CD1c-positive myeloid dendritic cell (primary cell): Measurements from ENCODE around the gene NRBP1.
"Not testable (repeated sequence)": the region's sequence is repeated elsewhere in the genome, so short reads cannot be mapped to it uniquely, and the experiment has no call there.

Experiments
- DNase-seq: peaks from one replicate; pipeline ENCODE4 v3.0.0-alpha.2; 2016; ENCODE audit errors: extremely low spot score

Gene NRBP1

DNA sequence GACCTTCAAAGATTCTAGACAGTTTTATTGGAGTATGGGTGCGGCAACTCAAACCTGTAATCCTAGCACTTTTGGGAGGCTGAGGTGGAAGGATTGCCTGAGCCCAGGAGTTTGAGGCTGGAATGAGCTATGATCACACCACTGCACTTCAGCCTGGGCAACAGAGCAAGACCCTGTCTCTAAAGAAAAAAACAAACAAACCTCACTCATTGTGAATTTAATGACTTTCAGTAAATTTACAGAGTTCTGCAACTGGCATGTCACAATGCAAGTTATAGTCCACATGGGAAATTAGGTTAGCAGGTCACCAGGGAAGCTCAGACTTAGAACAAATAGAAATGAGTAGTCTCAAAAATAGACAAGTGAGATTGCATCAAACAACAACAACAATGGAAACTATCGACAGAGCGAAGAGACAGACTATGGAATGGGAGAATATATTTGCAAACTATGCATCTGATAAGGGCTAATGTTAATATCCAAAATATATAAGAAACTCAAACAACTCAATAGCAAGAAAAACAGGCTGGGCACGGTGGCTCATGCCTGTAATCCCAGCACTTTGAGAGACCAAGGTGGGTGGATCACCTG lies 6.7 kb upstream of the NRBP1 start:
- DNase-seq = no peak

DNA sequence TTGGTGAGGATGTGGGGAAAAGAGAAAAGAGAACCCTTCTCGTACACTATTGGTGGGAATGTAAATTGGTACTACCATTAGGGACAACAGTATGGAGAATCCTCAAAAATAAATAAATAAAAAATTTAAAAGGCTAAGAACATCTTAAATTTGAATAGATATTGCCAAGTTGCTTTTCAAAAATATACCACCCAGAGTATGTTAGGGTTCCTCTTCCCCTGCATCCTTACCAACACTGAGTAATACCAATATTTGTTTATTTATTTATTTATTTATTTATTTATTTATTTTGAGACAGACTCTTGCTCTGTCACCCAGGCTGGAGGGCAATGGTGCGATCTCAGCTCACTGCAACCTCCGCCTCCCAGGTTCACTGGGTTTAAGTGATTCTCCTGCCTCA lies 5.5 kb upstream of the NRBP1 start:
- DNase-seq = no peak

DNA sequence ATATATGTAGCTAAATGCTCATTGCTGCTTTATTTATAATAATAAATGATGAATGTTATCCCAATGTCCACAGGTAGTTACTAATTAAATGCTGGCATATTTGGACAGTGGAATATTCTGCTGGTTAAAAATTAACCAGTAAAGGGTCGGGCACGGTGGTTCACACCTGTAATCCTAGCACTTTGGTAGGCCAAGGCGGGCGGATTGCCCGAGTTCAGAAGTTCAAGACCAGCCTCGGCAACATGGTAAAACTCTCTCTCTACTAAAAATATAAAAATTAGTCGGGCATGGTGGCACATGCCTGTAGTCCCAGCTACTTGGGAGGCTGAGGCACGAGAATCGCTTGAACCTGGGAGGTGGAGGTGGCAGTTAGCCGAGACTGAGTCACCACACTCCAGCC lies 3.4 kb upstream of the NRBP1 start:
- not testable (repeated sequence) for DNase-seq

DNA sequence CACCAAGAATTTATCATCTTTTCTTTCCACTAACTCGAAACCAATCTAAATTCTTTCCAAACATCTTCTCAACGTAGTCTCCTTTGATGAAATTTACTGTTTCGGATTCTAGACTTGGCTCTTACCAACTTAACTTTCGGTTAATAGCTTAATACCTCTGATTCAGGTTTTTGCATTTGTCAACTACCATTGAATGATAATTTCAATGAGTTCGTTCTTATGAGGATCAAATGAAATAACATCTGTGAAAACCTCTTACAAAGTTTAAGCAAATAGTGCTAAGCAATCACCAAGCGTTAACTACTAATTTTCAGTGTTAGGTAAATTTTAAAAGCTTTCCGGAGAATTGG lies 593 bp upstream of the NRBP1 start:
- DNase-seq = no peak

DNA sequence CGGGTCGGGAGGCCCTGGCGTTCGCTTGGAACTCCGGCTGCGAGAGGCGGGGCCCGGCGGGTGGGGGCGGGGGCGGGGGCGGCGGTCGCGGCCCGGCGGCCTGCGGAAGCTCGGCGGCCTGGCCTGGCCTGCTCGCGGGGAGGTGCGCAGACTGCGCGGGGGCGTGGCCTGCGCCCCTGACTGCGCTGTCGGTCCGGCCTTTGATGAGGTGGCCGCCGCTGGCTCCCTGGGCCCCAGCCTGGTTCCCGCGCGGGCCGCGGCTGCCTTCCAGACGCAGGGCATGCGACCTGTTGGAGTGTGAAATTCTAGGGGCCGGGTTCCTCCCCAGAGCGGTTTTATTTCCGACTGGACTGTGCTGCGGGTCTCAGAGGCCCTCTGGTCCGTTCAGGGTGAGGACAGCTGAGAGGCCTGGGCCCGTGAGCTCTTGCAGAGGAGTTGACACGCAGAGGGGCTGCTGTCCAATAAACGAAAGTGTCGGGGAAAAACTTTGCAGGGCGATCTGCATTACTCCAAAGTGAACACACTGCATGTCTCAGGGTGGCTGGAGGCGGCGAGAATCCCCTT lies 629 bp downstream of the NRBP1 start:
- DNase-seq = peak; percentile 90

DNA sequence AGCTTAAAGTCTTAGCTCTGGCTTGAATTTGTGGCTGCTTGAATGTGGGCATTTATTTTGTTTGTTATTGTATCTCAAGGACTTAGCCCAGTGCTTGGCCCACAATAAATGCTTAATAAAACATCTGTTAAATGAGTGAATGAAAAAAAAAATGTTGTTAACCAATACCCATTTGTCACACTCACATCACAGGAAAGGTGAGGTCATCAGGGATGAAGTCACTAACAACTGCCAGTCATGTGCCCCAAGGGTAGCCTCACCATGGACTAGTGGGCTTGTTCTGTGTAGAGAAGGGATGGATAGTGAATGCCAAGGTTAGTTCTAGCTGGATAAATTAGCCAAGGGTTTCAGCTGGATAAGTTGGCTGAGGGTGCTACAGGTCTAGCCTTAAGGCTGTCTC lies 3.0 kb downstream of the NRBP1 start:
- DNase-seq = peak; percentile 45

DNA sequence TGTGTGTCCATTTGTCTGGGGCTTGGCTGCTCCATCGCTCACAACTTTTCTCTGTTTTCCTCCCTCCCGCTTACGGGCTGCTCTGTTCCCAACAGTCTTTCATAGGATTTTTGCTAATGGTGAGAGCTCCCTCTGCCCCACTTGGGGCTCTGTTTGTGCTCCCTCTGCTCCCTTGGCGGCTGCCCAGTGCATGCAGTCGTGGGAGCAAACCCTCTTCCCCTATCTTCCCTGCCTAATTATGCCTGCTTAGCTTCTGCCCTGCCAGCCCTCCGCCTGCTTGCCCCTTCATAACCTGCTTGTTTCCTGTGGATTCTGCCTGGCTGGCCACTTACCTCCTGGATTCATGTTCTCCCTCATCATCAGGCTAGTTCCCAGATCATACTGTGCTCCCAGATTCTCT lies 7.2 kb downstream of the NRBP1 start:
- no peak for DNase-seq

DNA sequence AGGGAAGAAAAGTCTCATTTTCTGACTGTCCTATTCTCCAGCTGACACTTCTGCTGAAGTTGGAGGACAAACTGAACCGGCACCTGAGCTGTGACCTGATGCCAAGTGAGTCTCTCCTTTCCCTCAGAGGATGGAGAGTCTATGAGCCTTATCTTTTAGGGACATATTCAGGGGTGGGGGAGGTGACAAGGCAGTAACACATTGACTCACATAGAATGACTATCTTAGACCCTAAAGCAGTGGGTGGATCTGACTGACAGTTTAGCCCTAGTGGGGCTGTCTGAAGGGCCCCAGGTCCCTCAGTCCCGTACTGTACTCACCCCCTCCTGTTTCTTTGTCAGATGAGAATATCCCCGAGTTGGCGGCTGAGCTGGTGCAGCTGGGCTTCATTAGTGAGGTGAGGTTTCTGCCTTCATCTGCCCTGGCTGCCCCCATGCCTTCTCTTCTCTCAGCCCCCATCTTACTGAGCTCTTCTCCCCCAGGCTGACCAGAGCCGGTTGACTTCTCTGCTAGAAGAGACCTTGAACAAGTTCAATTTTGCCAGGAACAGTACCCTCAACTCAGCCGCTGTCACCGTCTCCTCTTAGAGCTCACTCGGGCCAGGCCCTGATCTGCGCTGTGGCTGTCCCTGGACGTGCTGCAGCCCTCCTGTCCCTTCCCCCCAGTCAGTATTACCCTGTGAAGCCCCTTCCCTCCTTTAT lies 12.9 kb downstream of the NRBP1 start:
- no peak for DNase-seq

DNA sequence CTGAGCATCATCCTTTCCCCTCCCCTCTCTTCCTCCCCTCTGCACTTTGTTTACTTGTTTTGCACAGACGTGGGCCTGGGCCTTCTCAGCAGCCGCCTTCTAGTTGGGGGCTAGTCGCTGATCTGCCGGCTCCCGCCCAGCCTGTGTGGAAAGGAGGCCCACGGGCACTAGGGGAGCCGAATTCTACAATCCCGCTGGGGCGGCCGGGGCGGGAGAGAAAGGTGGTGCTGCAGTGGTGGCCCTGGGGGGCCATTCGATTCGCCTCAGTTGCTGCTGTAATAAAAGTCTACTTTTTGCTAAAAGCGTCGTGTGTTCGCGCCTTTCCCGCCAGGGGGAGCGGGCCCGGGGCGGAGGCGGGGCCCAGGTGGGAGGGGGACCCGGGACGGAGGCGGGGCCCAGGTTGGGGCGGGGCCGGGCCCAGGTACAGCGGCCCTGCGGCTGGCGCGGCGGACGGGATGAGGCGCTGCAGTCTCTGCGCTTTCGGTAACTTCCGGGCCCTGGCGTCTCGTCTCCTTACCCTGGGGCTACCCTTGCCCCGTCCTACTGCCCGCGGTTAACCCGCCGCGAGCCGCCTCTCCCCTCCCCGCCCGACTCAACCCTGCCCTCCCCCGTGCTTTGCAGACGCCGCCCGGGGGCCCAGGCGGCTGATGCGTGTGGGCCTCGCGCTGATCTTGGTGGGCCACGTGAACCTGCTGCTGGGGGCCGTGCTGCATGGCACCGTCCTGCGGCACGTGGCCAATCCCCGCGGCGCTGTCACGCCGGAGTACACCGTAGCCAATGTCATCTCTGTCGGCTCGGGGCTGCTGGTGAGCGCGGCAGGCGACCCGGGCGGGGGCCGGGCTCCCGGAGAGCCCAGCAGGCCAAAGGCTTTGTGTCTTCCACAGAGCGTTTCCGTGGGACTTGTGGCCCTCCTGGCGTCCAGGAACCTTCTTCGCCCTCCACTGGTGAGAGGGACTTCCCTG lies 13.8 kb downstream of the NRBP1 start, which contains the start of gene KRTCAP3:
Gene KRTCAP3, plus strand, starts transcription at position 424 of the 962 bp plus-strand sequence. Its CDS starts 32 bp downstream, at position 456.
- DNase-seq = peak; percentile 24

DNA sequence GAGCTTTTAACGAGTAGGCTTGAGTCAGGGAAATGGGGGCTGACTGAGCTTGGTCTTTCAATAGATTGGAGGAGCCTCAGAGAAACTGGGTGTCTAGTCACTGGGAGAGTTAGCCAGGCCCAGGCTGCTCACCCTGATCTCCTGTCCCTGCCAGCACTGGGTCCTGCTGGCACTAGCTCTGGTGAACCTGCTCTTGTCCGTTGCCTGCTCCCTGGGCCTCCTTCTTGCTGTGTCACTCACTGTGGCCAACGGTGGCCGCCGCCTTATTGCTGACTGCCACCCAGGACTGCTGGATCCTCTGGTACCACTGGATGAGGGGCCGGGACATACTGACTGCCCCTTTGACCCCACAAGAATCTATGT lies 14.5 kb downstream of the NRBP1 start:
- DNase-seq = no peak

DNA sequence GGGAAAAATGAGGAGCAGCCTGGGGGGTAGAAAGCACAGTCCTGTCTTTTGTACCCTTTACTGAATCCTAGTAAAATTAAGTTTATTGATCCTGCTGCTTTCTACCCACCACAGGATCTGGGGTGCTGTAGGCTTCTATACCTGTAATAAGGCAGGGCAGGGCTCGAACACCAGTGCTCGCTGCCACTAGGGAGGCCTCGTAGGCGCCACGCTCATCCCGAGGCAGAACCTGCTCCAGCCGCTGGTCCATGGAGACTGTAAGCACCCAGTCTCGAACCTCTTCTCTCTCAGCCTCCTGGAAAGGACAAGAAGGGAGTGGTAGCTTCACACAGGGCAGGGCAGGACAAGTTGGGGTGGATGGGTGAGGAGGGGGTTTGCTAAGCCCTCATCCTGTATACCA lies 16.7 kb downstream of the NRBP1 start:
- DNase-seq = no peak

DNA sequence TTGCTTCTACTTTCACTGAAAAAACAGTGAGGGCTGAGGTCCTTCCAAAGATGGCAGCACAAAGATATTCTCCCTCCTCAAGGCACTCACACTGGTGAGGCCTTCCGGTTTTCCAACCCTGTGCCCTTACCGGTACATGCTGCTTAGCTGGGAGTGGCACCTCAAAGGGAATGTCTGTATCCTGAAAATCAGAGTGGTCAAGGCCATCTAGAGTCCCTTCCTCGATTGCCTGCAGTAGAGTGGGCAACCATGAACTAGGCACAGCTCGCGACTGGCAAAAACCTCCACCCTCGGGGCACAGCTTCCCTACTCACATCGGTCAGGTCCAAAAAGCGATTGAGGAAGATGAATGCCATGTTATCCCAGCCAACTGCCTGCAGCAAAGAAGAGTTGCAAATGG lies 17.2 kb downstream of the NRBP1 start:
- no peak for DNase-seq

DNA sequence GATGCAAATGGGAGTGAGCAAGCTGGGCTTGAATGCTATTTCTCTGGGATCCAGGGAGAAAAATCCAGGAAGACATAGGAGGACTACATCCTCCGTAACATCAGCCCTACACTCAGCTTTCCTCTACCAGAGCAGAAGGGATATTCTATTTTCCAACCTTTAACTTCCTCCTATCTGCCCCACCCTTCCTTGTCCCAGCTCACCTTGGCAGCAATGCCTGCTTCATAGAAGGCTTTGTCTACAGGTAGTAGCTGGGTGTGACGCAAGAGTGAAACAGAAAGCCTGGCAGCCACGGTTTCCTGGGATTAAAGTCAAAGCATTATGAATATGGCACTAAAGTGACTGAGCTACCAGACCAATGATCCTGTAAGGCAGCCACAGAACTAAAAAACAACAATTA lies 17.6 kb downstream of the NRBP1 start:
- no peak for DNase-seq

DNA sequence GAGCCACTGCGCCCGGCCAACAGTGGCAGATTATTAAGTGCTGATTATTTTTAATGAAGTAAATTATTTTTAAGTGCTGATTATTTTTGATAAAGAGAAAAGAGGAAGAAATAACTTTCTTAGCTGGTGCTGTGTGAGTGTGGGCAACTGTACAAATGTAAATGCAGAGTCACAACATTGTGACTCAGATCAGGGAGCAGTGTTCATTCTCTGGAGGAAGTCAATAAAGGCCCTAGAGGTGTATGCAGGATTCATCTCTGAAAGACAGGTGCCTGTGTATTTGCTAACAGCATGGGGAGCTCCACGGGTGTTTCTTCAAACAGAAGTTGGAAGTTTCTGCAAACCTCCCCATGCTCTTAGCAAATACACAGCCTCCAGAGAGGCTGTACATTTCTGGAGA lies 19.9 kb downstream of the NRBP1 start:
- DNase-seq = no peak

DNA sequence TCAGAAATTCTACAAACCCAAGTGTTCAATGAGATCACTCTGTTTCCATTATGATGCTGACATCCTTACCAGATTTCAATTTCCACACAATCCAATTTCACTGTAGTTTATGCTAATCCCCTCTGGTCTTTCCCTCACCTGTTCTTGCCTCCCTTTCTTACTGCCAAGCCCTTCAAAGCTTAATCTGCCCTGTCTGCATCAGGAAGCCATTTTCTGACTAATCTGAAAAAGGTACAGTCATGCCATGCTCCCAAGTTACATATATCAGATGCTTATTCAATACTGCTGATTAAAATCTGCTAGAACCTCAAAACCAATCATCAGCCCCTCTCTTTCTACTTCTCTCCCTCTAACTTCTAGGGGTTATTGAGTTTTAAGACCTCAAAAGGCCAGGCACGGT lies 22.7 kb downstream of the NRBP1 start:
- DNase-seq = no peak

DNA sequence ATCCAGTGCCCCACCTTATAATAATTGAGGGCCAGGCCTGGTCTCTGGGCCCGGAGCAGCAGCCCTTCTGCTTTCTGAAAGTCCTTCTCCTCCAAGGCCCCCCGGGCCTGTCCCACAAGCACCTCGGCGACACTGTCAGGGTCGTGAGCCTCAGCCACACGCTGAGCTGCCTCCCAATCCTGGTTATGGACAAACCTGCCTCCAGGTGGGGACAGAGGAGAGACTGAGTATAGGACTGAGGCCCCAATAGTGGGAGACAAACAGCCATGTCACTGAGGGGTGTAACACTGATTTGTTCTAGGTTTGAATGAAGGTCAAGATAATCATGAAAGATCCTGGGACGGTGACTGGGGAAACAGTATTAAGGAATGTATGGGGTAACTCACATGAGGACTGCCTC lies 25.5 kb downstream of the NRBP1 start:
- DNase-seq = no peak

DNA sequence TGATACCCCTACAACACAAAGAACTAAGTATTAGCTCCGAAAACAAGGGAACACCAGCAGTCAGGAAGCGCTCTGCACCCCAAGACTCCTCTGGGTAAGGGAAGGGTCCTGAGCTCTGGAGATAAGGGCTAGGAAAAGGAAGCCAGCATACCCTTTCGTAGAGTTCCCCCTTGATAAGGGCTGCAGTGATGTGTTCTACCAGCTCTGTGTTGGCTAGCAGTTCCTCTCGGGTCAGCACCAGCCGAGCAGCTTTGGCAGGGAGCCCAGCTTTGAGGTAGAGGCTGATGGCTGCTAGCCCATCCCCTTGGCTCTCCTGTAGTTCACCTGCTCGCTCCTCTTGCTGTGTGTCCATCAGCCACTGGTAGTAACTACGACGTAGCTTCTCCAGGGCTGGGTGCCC lies 32.7 kb downstream of the NRBP1 start:
- no peak for DNase-seq

DNA sequence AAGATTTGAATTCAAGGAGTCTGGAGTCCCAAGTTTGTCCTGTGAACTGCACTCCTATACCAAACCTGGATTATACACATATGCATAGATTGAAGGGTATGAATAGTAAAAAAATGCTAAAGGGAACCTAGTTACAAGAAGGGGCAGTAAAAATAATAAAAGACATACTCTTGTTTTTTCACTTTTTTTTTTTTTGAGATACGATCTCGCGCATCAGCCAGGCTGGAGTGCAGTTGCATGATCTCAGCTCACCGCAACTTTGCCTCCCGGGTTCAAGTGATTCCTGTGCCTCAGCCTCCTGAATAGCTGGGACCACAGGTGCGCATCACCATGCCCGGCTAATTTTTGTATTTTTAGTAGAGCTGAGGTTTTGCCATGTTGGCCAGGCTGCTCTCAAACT lies 36.0 kb downstream of the NRBP1 start:
- DNase-seq = no peak

DNA sequence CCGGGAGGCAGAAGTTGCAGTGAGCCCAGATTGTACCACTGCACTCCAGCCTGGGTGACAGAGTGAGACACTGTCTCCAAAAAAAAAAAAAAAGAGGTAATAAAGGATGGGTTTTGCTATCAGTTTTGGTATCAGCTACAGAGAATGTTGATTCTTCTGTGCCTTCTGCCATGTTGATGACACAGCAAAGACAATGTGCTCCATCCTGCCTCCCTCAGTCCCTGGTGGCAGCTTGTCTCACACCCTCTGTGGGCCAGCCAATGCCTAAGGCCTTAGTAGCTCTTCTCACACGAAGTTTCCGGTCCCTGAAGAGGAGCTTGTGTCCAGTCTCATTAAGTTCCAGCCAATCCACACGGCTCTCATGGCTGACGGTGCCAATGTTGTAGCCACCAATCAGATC lies 43.5 kb downstream of the NRBP1 start:
- DNase-seq = no peak

DNA sequence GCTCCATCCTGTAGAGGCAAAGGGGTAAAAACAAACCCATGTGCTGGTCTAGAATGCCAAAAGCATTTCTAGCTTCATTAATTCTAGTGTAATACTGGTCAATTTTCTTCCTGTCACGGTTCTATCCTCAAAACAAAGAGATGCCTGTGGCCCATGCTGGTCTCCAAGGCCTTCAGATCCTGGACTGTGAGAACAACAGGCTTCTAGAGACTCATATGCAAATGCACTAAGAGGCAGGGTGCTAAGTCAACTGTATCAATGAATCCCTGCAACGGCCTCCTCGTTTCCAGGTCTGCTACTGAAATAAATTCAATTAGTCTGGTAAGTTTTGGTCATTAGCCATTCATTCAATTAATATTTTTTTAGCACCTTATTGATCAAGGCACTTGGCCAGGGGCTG lies 57.1 kb downstream of the NRBP1 start:
- DNase-seq = no peak

DNA sequence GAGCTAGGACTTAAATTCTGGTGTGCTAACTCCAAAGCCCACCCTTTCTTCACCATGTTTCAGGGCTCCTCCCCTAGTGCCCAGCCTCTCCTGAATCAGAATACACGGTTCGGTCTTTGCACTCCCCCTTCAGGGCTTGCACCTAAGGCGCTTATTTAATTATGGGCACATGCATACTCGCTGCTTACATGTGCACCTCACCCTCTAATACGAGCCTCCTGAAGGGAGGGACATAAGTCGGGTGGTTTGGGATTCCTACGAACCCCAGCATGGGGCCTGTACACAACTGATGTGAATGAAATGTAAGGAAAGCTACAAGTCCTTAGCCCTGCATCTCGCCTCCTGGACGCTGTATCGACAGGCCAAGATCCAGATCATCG lies 60.7 kb downstream of the NRBP1 start:
- no peak for DNase-seq
